Naive thymus-derived CD8-positive, alpha-beta T cell (primary cell): ENCODE measurements around the gene LRFN2. TPM values are rescaled to one million over a fixed set of nuclear protein-coding genes. Genes with fewer than 3 reads are reported as not detected.

Source experiments
- ATAC-seq, 2 donors: fragments of 150-1000 bp; cut with Tn5 transposase in 1 of 2; sonication (Bioruptor Pico), chemical (Tn5 transposase) in 1 of 2; 1 replicate in 1 of 2; 2 replicates in 1 of 2; pipeline ENCODE4 v1.10.0; 2021; ENCODE audit warnings: mild to moderate bottlenecking in 2 of 2, moderate library complexity in 2 of 2
- POLR2A ChIA-PET: fragments of 350-600 bp; sonication (Branson Sonifier 250); formaldehyde crosslinking; loops from one replicate; lab custom pipeline; 2021; ENCODE audit warnings: antibody characterized with exemption; lab: Charles Lee
- DNase-seq, 10 donors: peaks; one replicate each; pipeline versions ENCODE4 v3.0.0 to v3.0.0-alpha.2; 2020 to 2022
- H3K27ac Mint-ChIP-seq, 10 donors: one replicate each; pipeline ENCODE4 v1.8.0; 2020 to 2022; ENCODE audit warnings: mild to moderate bottlenecking in 10 of 10, mixed read lengths in 10 of 10, moderate library complexity in 4 of 10, inconsistent platforms in 1 of 10
- H3K27me3 Mint-ChIP-seq, 5 donors: one replicate each; pipeline ENCODE4 v1.8.0; 2021 to 2022; ENCODE audit warnings: mixed read lengths in 5 of 5
- H3K36me3 Mint-ChIP-seq, 3 donors: one replicate each; pipeline ENCODE4 v1.8.0; 2020 to 2022; ENCODE audit warnings: mixed read lengths in 3 of 3, mild to moderate bottlenecking in 2 of 3, inconsistent platforms in 1 of 3
- H3K4me1 Mint-ChIP-seq, 4 donors: one replicate each; pipeline ENCODE4 v1.8.0; 2021 to 2022; ENCODE audit warnings: mixed read lengths in 4 of 4
- H3K4me3 Mint-ChIP-seq, 10 donors: one replicate each; pipeline ENCODE4 v1.8.0; 2020 to 2022; ENCODE audit warnings: mild to moderate bottlenecking in 10 of 10, mixed read lengths in 10 of 10, moderate library complexity in 6 of 10, inconsistent platforms in 1 of 10
- H3K9me3 Mint-ChIP-seq, 9 donors: one replicate each; pipeline ENCODE4 v1.8.0; 2020 to 2022; ENCODE audit warnings: mixed read lengths in 9 of 9, mild to moderate bottlenecking in 3 of 9, inconsistent platforms in 1 of 9, moderate library complexity in 1 of 9
- polyA plus RNA-seq, 3 donors: library from polyadenylated mRNA; unstranded; fragments of 300-500 nt; fragmentation: Illumina TruSeq; gene quantifications; one replicate each; pipeline ENCODE4 v1.2.3, GENCODE V29; 2021
- total RNA-seq, 8 experiments: library from RNA in 2 of 8; stranded (reverse) in 2 of 8; gene quantifications; one replicate each; pipeline ENCODE4 v1.2.3 and lab custom pipeline; 2021 to 2026

LRFN2 gene
- total and polyA plus RNA-seq, 5 experiments from 2014 or later = 0.09 to 0.25 TPM; not detected in 3

DNA sequence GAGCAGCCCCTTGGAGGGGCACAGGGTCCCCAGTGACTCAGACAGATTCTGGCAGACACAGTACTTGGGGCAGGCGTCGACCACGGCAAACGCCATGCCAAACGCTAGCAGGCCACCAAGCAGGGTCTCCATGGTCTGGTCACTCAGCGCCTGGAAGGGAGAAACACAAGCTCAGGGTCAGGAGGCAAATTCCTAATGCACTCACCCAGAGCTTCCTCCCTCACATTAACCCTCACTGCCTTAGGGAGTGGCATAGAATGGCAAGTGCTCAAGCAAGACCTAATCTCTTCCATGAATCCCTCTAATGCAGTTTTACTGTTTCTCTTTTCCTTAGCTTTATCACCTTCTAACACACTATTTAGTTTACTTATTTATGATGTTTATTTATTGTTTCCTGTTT is 154.2 kb downstream of the LRFN2 start:
- H3K36me3 Mint-ChIP-seq = no peaks in the 10 kb centered on the region
- H3K4me1 Mint-ChIP-seq = peaks cover 0 to 5% (median 0%) of the 10 kb centered on the region in 4 donors
- POLR2A ChIA-PET = no interaction called here

DNA sequence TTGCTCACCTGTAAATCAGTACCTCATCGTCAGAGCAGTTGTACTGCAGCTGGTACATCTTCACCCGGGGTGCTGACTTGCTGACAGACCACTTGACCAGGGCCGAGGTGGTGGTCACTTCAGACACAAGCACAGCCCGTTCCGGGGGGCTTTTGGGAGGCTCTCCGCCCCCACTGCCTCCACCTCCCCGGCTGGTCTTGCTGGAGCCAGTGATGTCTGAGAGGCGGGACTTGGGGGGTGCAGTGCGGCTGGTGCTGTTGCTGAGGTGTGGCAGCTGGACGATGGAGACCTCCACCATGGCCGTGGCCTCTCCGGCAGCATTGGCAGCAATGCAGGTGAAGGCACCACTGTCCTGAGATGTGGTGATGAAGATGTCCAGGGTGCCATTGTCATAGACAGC is 155.5 kb downstream of the LRFN2 start:
- DNase-seq (no peak), ATAC-seq (no peak)
- Mint-ChIP-seq H3K9me3 (no peaks in the 10 kb centered on the region), H3K4me3 (no peak overlapping the region), H3K27ac (no peak overlapping the region), H3K27me3 (no peaks in the 10 kb centered on the region), H3K36me3 (no peaks in the 10 kb centered on the region), H3K4me1 (peaks cover 0 to 4% (median 0%) of the 10 kb centered on the region in 4 donors)
- POLR2A ChIA-PET = no interaction called here

More for the DNA sequence above, 154.2 kb downstream of the LRFN2 start:
- Mint-ChIP-seq H3K27ac (no peak overlapping the region), H3K27me3 (no peaks in the 10 kb centered on the region), H3K9me3 (no peaks in the 10 kb centered on the region), H3K4me3 (no peak overlapping the region)
- ATAC-seq (no peak), DNase-seq (no peak)

DNA sequence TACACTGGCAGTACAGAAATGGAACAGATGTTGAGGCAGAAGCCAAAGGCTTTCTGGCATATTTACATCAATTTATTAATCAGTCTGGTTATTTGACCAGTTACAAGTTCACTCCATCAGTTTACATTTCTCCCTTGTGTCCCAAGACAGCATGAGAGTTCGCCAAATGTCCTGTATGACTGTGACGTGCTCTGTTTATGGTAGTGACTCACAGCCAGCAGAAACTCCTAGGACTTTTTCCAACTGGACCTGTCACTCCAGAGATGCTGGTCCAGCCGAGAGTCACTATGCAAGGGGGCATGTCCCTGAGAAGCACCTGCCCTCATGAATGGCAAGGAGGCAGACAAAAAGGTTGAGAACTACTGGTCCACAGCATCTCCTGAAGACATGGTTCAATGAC is 160.0 kb downstream of the LRFN2 start:
- no peak for DNase-seq

DNA sequence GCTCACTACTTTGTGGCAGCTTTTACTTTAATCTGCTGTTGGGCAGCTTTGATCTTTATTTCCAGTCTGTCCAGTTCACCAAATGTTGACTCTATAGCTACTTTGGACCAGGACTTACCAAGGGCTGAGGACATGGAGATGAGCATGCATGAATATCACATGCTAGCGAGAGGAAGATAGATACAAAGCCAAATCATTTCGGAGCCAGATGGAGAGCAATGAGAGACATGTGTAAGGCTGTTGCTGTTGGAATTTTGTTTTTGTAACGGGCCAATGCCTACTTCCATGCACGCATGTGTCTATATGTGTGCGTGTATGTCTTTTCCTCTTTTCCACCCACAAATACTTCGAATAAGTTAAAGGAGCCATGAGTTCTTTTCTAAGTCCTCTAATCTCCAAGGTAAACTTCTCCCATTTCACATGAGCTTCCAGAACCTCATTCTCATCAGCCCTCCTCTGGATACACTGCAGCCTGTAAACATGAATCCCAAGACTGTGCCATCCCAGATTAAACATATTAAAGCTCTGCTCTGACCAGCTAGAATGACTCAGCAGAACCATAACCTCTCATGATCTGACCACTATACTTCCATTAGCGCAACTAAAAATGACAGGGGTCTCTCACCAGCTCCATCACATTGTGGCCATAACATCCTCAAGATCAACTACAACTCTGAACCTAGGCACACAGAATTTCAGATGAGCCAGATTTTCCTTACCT is 160.7 kb downstream of the LRFN2 start:
- H3K4me1 Mint-ChIP-seq = no peaks in the 10 kb centered on the region
- no peak overlapping the region for H3K27ac Mint-ChIP-seq
- ATAC-seq (no peak), DNase-seq (no peak)
- POLR2A ChIA-PET = no interaction called here
- H3K9me3 Mint-ChIP-seq = no peaks in the 10 kb centered on the region
- no peaks in the 10 kb centered on the region for H3K36me3 Mint-ChIP-seq
- no peaks in the 10 kb centered on the region for H3K27me3 Mint-ChIP-seq
- H3K4me3 Mint-ChIP-seq = no peak overlapping the region

More for the DNA sequence above, 160.0 kb downstream of the LRFN2 start:
- POLR2A ChIA-PET = no interaction called here
- no peak for ATAC-seq
- Mint-ChIP-seq H3K27me3 (no peaks in the 10 kb centered on the region), H3K27ac (no peak overlapping the region), H3K4me3 (no peak overlapping the region), H3K4me1 (no peaks in the 10 kb centered on the region), H3K9me3 (no peaks in the 10 kb centered on the region), H3K36me3 (no peaks in the 10 kb centered on the region)

DNA sequence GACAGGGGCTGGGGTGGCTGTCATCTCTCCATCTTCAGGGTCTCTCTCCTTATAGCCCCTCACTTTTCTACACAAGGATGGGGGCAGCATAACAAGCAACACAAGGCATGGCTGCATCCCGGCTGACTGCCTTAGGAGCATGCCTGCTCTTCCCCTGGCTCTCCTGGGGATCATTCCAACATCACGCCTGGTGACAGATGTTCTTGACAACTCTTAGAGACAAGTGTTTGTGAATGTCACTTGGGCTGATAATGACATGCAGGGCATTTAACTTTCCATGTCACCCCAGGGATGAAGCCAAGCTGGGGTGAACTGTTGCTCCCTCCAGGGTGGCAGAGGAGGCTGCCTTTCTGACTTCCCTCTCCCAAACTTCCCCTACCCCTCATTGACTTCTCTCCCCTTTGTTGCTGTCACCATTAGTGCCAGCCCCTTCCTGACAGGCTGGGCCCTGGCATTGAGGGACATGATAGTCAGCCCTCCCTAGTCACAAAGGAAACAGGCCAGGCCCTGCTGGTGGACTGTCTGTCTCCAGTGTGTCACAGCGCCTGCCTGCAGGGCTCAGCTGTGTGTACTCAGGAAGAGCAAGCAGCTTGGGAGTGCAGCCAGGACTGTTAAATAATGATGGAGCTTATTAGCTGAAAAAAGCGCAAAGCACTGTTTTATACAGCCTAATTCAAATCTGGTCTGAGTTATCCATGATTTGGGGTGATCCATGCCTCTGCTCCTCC is 161.8 kb downstream of the LRFN2 start:
- POLR2A ChIA-PET = no interaction called here
- peaks cover 0 to 5% (median 0%) of the 10 kb centered on the region in 4 donors for H3K4me1 Mint-ChIP-seq
- DNase-seq (no peak), ATAC-seq (no peak)
- H3K9me3 Mint-ChIP-seq = no peaks in the 10 kb centered on the region
- H3K27ac Mint-ChIP-seq = no peak overlapping the region
- no peak overlapping the region for H3K4me3 Mint-ChIP-seq
- no peaks in the 10 kb centered on the region for H3K27me3 Mint-ChIP-seq
- H3K36me3 Mint-ChIP-seq = no peaks in the 10 kb centered on the region

DNA sequence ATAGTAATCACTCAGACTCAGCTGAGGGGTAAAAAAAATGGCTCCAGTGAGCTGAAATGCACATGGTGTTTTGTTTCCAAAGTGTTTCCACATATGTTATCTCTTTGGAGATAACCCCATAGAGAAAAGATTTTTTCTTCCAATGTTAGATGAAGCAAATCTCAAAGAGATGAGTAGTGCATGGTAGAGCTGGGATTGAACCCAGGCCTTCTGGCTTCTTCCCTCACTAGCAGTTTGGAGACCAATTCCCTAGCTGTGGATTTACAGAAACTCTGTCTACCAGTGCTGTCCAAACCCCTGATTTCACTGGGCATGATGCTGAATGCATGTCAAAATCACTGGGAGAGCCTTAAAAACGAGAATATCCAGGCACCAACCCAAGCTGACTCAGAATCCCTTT is 165.1 kb downstream of the LRFN2 start:
- POLR2A ChIA-PET = no interaction called here
- H3K4me3 Mint-ChIP-seq = no peak overlapping the region
- H3K4me1 Mint-ChIP-seq = peaks cover 0 to 16% (median 0%) of the 10 kb centered on the region in 4 donors
- H3K9me3 Mint-ChIP-seq = no peaks in the 10 kb centered on the region
- peak overlapping the region in 1 of 10 donors; percentile 26 for H3K27ac Mint-ChIP-seq
- peaks cover 0 to 3% (median 0%) of the 10 kb centered on the region in 5 donors for H3K27me3 Mint-ChIP-seq
- H3K36me3 Mint-ChIP-seq = no peaks in the 10 kb centered on the region
- ATAC-seq (no peak), DNase-seq (no peak)

DNA sequence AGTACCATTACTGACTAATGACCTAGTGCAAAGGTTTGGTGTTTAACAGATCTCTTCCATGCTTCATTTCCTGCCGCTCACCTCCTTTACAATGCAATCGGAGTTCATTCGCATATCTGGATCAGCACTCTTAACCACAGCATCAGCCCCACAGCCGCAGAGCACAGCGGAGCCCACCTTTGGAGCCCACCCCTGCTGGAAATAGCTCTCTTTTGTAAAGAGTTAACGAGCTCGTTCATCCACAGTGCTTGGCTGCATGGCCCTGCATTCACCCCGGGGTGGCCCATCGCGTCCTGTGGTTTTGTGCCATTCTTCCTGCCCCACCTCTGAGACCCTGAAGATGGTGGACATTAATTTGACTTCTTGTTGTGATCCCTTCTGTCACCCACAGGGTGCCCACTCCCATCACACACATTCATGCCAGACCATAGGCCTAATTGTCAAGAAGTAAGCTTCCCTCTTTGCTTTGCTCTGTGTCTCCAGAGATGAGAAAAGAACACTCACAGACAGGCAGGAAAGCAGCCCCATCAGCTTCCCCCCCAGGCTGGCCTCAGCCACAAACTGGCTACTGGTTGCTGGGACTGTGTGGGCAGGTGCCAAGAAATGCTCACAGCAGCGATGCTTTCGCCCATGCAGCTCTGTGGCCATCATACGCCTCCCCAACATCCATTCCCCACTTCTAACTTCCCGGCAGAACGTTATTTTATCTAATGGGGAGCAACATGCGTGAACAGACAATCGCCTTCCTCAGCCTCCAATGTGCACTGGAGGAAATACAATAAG is 167.0 kb downstream of the LRFN2 start:
- H3K9me3 Mint-ChIP-seq = no peaks in the 10 kb centered on the region
- ATAC-seq (no peak), DNase-seq (no peak)
- POLR2A ChIA-PET = no interaction called here
- peak overlapping the region in 1 of 10 donors; percentile 10 for H3K4me3 Mint-ChIP-seq
- no peak overlapping the region for H3K27ac Mint-ChIP-seq
- H3K4me1 Mint-ChIP-seq = peaks cover 0 to 16% (median 0%) of the 10 kb centered on the region in 4 donors
- H3K27me3 Mint-ChIP-seq = peaks cover 0 to 3% (median 0%) of the 10 kb centered on the region in 5 donors
- no peaks in the 10 kb centered on the region for H3K36me3 Mint-ChIP-seq

DNA sequence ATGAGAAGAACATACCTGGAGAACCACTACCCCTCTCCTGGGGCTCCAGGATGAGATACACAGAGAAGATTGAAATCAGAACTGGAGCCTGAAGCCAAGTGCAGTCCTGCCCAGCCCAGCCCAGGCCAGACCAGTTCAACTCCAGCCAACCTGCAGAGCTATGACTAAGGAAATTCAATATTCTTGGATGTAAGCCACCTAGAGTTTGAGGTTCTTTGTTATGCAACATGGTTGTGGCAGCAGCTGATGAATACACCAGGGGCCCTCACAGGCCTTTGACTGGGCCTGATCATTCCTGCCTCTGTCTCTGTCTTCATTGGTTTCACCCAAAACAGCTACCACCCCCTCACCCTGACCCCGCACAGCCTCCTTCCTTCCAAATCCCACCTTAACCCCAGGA is 167.8 kb downstream of the LRFN2 start:
- H3K36me3 Mint-ChIP-seq = no peaks in the 10 kb centered on the region
- no peak for DNase-seq
- H3K9me3 Mint-ChIP-seq = no peaks in the 10 kb centered on the region
- peaks cover 0 to 3% (median 0%) of the 10 kb centered on the region in 5 donors for H3K27me3 Mint-ChIP-seq
- POLR2A ChIA-PET = no interaction called here
- peak overlapping the region in 1 of 10 donors; percentile 55 for H3K27ac Mint-ChIP-seq
- ATAC-seq = no peak
- H3K4me3 Mint-ChIP-seq = no peak overlapping the region
- peaks cover 0 to 16% (median 0%) of the 10 kb centered on the region in 4 donors for H3K4me1 Mint-ChIP-seq

DNA sequence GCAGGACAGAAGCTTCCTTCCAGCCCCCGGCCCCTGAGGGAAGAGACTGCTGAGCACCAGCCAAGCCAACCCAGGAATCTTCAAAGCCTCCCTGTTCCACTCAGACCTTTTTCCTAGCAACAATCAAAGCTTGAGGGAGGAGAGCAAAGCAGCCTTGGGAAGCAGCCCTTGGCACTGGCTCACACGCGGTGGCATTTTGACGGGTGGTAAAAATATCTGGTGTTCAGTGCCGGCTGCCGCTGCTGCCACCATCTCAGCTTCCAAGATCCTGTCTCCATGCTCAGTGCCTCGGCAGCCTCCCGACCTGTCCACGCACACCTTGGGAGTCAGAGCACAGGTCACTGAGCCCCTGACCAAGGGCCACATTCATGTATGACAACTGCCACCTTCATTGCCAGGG is 170.1 kb downstream of the LRFN2 start:
- Mint-ChIP-seq H3K27ac (no peak overlapping the region), H3K36me3 (no peaks in the 10 kb centered on the region), H3K9me3 (no peaks in the 10 kb centered on the region), H3K4me3 (no peak overlapping the region), H3K4me1 (peaks cover 0 to 16% (median 0%) of the 10 kb centered on the region in 4 donors), H3K27me3 (peaks cover 0 to 3% (median 0%) of the 10 kb centered on the region in 5 donors)
- no peak for DNase-seq
- POLR2A ChIA-PET = no interaction called here
- ATAC-seq = no peak

DNA sequence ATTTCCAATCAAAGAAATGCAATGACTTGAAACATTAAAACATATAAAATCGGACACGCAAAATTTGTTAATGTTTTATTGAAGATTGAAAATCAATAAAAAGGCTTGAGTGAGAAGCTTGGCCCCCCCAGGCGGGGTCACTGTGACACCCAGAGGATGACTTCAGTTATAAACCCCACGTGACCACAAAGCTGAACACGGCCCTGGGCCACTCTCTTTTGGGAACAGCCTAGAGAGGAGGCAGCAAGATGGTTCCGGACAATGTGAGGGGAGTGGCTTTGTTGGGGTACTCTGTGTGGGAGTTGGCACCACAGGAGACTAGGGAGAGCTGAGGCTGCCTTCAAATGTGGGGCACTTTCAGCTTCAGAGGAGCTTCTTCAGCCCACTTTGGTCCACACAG is 172.5 kb downstream of the LRFN2 start:
- Mint-ChIP-seq H3K36me3 (no peaks in the 10 kb centered on the region), H3K27me3 (peaks cover 0 to 3% (median 0%) of the 10 kb centered on the region in 5 donors), H3K4me1 (peaks cover 0 to 4% (median under 1%) of the 10 kb centered on the region in 4 donors), H3K4me3 (no peak overlapping the region), H3K9me3 (no peaks in the 10 kb centered on the region), H3K27ac (no peak overlapping the region)
- ATAC-seq (no peak), DNase-seq (no peak)
- POLR2A ChIA-PET = no interaction called here

DNA sequence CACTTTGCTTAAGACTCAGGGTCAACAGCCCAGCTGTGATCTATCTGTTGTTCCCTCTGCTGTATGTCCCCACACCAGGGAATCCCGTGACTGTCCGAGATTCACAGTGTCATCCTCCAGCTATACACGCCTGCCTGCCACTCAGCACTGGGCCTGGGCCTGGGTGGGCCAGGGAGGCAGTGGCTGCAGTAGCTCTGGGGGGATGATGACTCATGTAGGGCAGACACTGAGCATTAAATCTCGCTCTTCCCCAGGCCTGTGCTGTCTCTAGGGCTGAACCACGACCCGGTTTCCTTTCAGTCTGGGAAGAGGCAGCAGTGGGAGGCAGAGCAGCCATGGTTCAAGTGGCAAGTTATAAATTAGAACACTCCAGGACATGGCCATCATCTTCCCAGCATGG is 173.9 kb downstream of the LRFN2 start:
- DNase-seq = no peak
- ATAC-seq = no peak
- H3K4me3 Mint-ChIP-seq = no peak overlapping the region
- POLR2A ChIA-PET = no interaction called here
- peaks cover 0 to 3% (median 0%) of the 10 kb centered on the region in 5 donors for H3K27me3 Mint-ChIP-seq
- peaks cover 0 to 8% (median 0%) of the 10 kb centered on the region in 4 donors for H3K4me1 Mint-ChIP-seq
- no peaks in the 10 kb centered on the region for H3K36me3 Mint-ChIP-seq
- H3K27ac Mint-ChIP-seq = no peak overlapping the region
- no peaks in the 10 kb centered on the region for H3K9me3 Mint-ChIP-seq

DNA sequence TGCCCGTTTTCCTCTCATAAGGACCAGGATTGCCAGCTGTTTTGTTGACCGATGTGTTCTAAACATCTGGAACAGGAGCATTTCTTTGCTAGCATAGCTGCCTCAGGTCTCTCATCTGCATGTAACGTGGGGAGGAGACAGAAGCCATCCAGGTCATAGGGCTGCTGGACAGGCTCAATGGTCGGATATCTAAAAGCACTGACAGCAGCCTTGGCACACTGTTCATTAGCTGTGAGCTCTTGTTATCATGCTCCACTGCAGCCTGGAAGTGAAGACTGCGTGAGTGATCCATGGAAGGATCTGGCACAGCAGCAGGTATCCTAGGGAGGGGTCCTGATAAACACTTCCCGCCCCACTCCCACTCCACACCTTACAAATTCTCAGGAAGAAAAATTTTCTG is 175.3 kb downstream of the LRFN2 start:
- Mint-ChIP-seq H3K9me3 (no peaks in the 10 kb centered on the region), H3K36me3 (no peaks in the 10 kb centered on the region), H3K27ac (no peak overlapping the region), H3K27me3 (no peaks in the 10 kb centered on the region), H3K4me1 (peaks cover 0 to 8% (median 0%) of the 10 kb centered on the region in 4 donors), H3K4me3 (no peak overlapping the region)
- DNase-seq (no peak), ATAC-seq (no peak)
- POLR2A ChIA-PET = no interaction called here

DNA sequence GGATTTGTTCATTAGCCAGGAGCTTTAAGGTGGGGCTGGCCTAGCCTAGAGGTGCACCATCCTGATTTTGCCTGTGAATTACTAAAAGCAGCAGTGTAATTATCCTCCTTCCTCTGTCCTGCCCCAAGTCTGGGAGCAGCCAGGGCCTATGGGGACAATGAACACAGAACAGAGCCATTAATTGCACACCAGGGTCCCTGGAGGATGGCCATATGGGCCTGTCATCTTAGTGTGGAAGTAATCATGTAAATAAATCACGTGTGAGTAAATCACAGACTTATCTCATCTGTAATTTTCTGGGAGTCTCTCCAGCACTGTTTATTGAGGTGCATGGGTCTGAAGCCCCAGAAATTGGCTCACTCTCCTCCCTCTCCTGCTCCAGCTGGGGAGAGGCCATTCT is 176.3 kb downstream of the LRFN2 start:
- Mint-ChIP-seq H3K9me3 (no peaks in the 10 kb centered on the region), H3K4me1 (peaks cover 0 to 8% (median 0%) of the 10 kb centered on the region in 4 donors), H3K27ac (no peak overlapping the region), H3K36me3 (no peaks in the 10 kb centered on the region), H3K4me3 (no peak overlapping the region), H3K27me3 (no peaks in the 10 kb centered on the region)
- ATAC-seq (no peak), DNase-seq (no peak)
- POLR2A ChIA-PET = no interaction called here
